GM12891 (cell line): ENCODE measurements around the gene CCL8.

Experiments
- DNase-seq: peaks from one replicate; pipeline ENCODE4 v3.0.0; 2011; ENCODE audit warnings: low spot score; ENCODE audit not compliant: insufficient read length
- FAIRE-seq: peaks from 2 replicates; lab custom pipeline; 2011; peaks lifted over from hg19 to GRCh38; lab: Jason Lieb, UNC
- PAX5 ChIP-seq: IDR thresholded peaks from 2 replicates; pipeline ENCODE4 v1.6.1; 2011; ENCODE audit warnings: low read length, moderate library complexity, mild to moderate bottlenecking; ENCODE audit not compliant: insufficient read depth, severe bottlenecking
- POLR2A ChIP-seq: IDR thresholded peaks from 2 replicates; pipeline ENCODE4 v1.6.1; 2011; ENCODE audit warnings: low read depth, low read length, control low read depth
- POLR2AphosphoS5 ChIP-seq: IDR thresholded peaks from 2 replicates; pipeline ENCODE4 v1.6.1; 2011; ENCODE audit warnings: low read depth, low read length, control low read depth
- POU2F2 ChIP-seq: IDR thresholded peaks from 2 replicates; pipeline ENCODE4 v1.6.1; 2011; ENCODE audit warnings: low read depth, mild to moderate bottlenecking, control low read depth, low read length, moderate library complexity
- SPI1 ChIP-seq: IDR thresholded peaks from 2 replicates; pipeline ENCODE4 v1.6.1; 2011; ENCODE audit warnings: low read depth, low read length, control low read depth
- TAF1 ChIP-seq: IDR thresholded peaks from 2 replicates; pipeline ENCODE4 v1.6.1; 2011; ENCODE audit warnings: low read depth, low read length, control low read depth

CCL8 gene

GRCh38 chr17:34364751-34365150, 45.5 kb downstream of the CCL8 start:
- FAIRE-seq (no peak), DNase-seq (no peak)
- TF ChIP-seq SPI1: no peak
- no peak for TF ChIP-seq PAX5
- TF ChIP-seq TAF1: no peak
- no peak for TF ChIP-seq POLR2AphosphoS5
- TF ChIP-seq POU2F2: no peak
- no peak for TF ChIP-seq POLR2A

- DNase-seq (no peak), FAIRE-seq (no peak)
- TF ChIP-seq TAF1 (no peak), POU2F2 (no peak), PAX5 (no peak), POLR2A (no peak), POLR2AphosphoS5 (no peak), SPI1 (no peak)
These were observed 46.1 kb downstream of the CCL8 start for GRCh38 chr17:34365340-34365739.

GRCh38 chr17:34366010-34366409, 46.8 kb downstream of the CCL8 start:
- DNase-seq: no peak
- no peak for TF ChIP-seq PAX5
- no peak for TF ChIP-seq SPI1
- no peak for TF ChIP-seq POLR2A
- no peak for TF ChIP-seq TAF1
- no peak for TF ChIP-seq POU2F2
- no peak for TF ChIP-seq POLR2AphosphoS5
- FAIRE-seq: no peak

GRCh38 chr17:34366529-34367107, 47.4 kb downstream of the CCL8 start:
- TF ChIP-seq SPI1 (no peak), POLR2A (no peak), PAX5 (no peak), POU2F2 (no peak), POLR2AphosphoS5 (no peak), TAF1 (no peak)
- DNase-seq: no peak
- no peak for FAIRE-seq

GRCh38 chr17:34367486-34368195, 48.4 kb downstream of the CCL8 start:
- FAIRE-seq: no peak
- DNase-seq: no peak
- TF ChIP-seq TAF1 (no peak), POU2F2 (no peak), SPI1 (no peak), POLR2AphosphoS5 (no peak), POLR2A (no peak), PAX5 (no peak)

GRCh38 chr17:34368196-34368945, 49.1 kb downstream of the CCL8 start:
- DNase-seq (no peak), FAIRE-seq (no peak)
- TF ChIP-seq POLR2AphosphoS5 (no peak), PAX5 (no peak), TAF1 (no peak), POLR2A (no peak), POU2F2 (no peak), SPI1 (no peak)

- FAIRE-seq (no peak), DNase-seq (no peak)
- TF ChIP-seq POU2F2 (no peak), SPI1 (no peak), POLR2AphosphoS5 (no peak), POLR2A (no peak), TAF1 (no peak), PAX5 (no peak)
These were observed 49.8 kb downstream of the CCL8 start for GRCh38 chr17:34368946-34369500.

GRCh38 chr17:34369571-34369970, 50.3 kb downstream of the CCL8 start:
- FAIRE-seq (no peak), DNase-seq (no peak)
- TF ChIP-seq POLR2AphosphoS5 (no peak), POU2F2 (no peak), TAF1 (no peak), SPI1 (no peak), PAX5 (no peak), POLR2A (no peak)

GRCh38 chr17:34370376-34370996, 51.3 kb downstream of the CCL8 start:
- FAIRE-seq (no peak), DNase-seq (no peak)

More at GRCh38 chr17:34370376-34370996, 51.3 kb downstream of the CCL8 start:
- TF ChIP-seq POLR2A (no peak), TAF1 (no peak), POU2F2 (no peak)
